ENCODE measurements around the gene ELMO1.

- TF ChIP-seq CTCF (IDR thresholded peaks at IDR 0.05) = no peak
- TF ChIP-seq POLR2A (IDR thresholded peaks at IDR 0.05) = no peak
Observed at GRCh38 chr7:37037286-37037685, 411.4 kb downstream of the ELMO1 start.

Data from adrenal gland (tissue), 5 donors.